DOHH2 (cell line): ENCODE data around the gene CLASP1.

Experiments
- EZH2phosphoT487 ChIP-seq: fragments of 200-600 bp; sonication (generic); IDR thresholded peaks from 2 replicates; pipeline ENCODE4 v1.6.1; 2017; ENCODE audit warnings: borderline replicate concordance, mild to moderate bottlenecking, antibody characterized with exemption, low read length, moderate library complexity, mixed read lengths
- TF ChIP-seq, protein P1 (sequence below): fragments of 200-600 bp; sonication (generic); IDR thresholded peaks from one replicate; pipeline ENCODE4 v1.5.1; 2014; ENCODE audit warnings: antibody characterized with exemption, mild to moderate bottlenecking, low read depth, low read length; ENCODE audit not compliant: poor library complexity, severe bottlenecking

DNA sequence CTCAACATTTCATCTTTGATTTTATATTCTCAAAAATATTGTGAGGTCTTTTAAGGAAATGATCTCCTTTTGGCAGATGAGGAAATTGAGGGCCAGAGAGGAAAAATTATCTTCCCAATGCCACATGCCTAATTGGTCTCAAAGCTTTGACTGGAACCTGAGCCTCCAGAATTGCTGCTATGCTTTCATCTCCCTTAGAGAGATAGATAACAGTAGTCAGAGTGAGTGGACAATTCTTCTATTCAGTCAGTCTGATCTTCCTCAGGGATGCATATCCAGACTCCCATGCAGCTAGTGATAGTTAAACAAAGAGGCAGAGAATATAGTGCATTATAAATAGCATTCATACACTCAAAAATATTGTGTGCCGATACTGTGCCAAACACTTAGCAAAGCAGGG lies 3.8 kb upstream of the CLASP1 start:
- TF ChIP-seq, protein P1, sequence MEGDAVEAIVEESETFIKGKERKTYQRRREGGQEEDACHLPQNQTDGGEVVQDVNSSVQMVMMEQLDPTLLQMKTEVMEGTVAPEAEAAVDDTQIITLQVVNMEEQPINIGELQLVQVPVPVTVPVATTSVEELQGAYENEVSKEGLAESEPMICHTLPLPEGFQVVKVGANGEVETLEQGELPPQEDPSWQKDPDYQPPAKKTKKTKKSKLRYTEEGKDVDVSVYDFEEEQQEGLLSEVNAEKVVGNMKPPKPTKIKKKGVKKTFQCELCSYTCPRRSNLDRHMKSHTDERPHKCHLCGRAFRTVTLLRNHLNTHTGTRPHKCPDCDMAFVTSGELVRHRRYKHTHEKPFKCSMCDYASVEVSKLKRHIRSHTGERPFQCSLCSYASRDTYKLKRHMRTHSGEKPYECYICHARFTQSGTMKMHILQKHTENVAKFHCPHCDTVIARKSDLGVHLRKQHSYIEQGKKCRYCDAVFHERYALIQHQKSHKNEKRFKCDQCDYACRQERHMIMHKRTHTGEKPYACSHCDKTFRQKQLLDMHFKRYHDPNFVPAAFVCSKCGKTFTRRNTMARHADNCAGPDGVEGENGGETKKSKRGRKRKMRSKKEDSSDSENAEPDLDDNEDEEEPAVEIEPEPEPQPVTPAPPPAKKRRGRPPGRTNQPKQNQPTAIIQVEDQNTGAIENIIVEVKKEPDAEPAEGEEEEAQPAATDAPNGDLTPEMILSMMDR, result no peak
- no peak for TF ChIP-seq EZH2phosphoT487
